Stimulated activated CD8-positive, alpha-beta memory T cell treated with anti-CD3 and anti-CD28 coated beads, Interleukin-12 subunit alpha, Interleukin-12 subunit beta, amount 100 ng/mL, for 4 hours (primary cell): Measurements from ENCODE around the gene CCDC188.

Experiments used
- DNase-seq: peaks from one replicate; pipeline ENCODE4 v3.0.0-alpha.2; 2020; ENCODE audit warnings: low read depth

CCDC188 gene

GRCh38 chr22:20184501-20185165 is 33.8 kb upstream of the CCDC188 start:
- DNase-seq: no peak

GRCh38 chr22:20183823-20184222 is 33.0 kb upstream of the CCDC188 start:
- no peak for DNase-seq

GRCh38 chr22:20183101-20183500 is 32.2 kb upstream of the CCDC188 start:
- DNase-seq: no peak

GRCh38 chr22:20182365-20182764 is 31.5 kb upstream of the CCDC188 start:
- no peak for DNase-seq

GRCh38 chr22:20181884-20182236 is 31.0 kb upstream of the CCDC188 start:
- DNase-seq: no peak

- DNase-seq: no peak
Measured at GRCh38 chr22:20181194-20181883, 30.5 kb upstream of the CCDC188 start.

GRCh38 chr22:20180640-20181039 is 29.8 kb upstream of the CCDC188 start:
- DNase-seq: no peak

- DNase-seq: no peak
Measured at GRCh38 chr22:20180245-20180630, 29.4 kb upstream of the CCDC188 start.

GRCh38 chr22:20179455-20180244 is 28.8 kb upstream of the CCDC188 start:
- no peak for DNase-seq

GRCh38 chr22:20178915-20179227 is 28.0 kb upstream of the CCDC188 start:
- DNase-seq: no peak

- no peak for DNase-seq
Measured at GRCh38 chr22:20178075-20178914, 27.4 kb upstream of the CCDC188 start.

- DNase-seq: no peak
Measured at GRCh38 chr22:20177217-20177911, 26.5 kb upstream of the CCDC188 start.

- no peak for DNase-seq
Measured at GRCh38 chr22:20176421-20177085, 25.7 kb upstream of the CCDC188 start.

- no peak for DNase-seq
Measured at GRCh38 chr22:20175597-20175900, 24.7 kb upstream of the CCDC188 start.

GRCh38 chr22:20174785-20175596 is 24.1 kb upstream of the CCDC188 start:
- DNase-seq: no peak

GRCh38 chr22:20173772-20174171 is 22.9 kb upstream of the CCDC188 start:
- DNase-seq: no peak

- no peak for DNase-seq
Measured at GRCh38 chr22:20173246-20173645, 22.4 kb upstream of the CCDC188 start.

- no peak for DNase-seq
Measured at GRCh38 chr22:20172141-20172613, 21.3 kb upstream of the CCDC188 start.

GRCh38 chr22:20171288-20172140 is 20.7 kb upstream of the CCDC188 start:
- DNase-seq: no peak
